RWPE2 (cell line): Measurements from ENCODE around the gene ESRP2.

Source experiments
- ATAC-seq: fragments of 200-7000 bp; cut with Tn5 transposase; 3 replicates; pipeline ENCODE4 v1.9.1; 2021; ENCODE audit warnings: low read depth
- DNase-seq: peaks from one replicate; pipeline ENCODE4 v3.0.0-alpha.2; 2020; ENCODE audit warnings: low spot score
- H3K27ac ChIP-seq: fragments of 450-650 bp; 2 replicates; pipeline ENCODE4 v1.5.1; 2017; ENCODE audit warnings: mild to moderate bottlenecking; ENCODE audit not compliant: poor library complexity, severe bottlenecking
- H3K27me3 ChIP-seq: fragments of 250-450 bp; sonication (Bioruptor Pico); 2 replicates; pipeline ENCODE4 v1.5.1; 2021; ENCODE audit warnings: mild to moderate bottlenecking, moderate library complexity; ENCODE audit not compliant: insufficient read depth, poor library complexity, severe bottlenecking
- H3K36me3 ChIP-seq: fragments of 250-450 bp; sonication (Bioruptor Pico); 2 replicates; pipeline ENCODE4 v1.5.1; 2020; ENCODE audit warnings: low read depth, mild to moderate bottlenecking, moderate library complexity
- H3K4me1 ChIP-seq: fragments of 250-450 bp; sonication (Bioruptor Pico); 2 replicates; pipeline ENCODE4 v1.5.1; 2021; ENCODE audit warnings: mild to moderate bottlenecking, moderate library complexity; ENCODE audit not compliant: insufficient read depth, poor library complexity, severe bottlenecking
- H3K4me3 ChIP-seq: fragments of 250-450 bp; sonication (Bioruptor Pico); 2 replicates; pipeline ENCODE4 v1.5.1; 2021; ENCODE audit warnings: mild to moderate bottlenecking, moderate library complexity; ENCODE audit not compliant: severe bottlenecking
- H3K9me3 ChIP-seq: fragments of 250-450 bp; sonication (Bioruptor Pico); 2 replicates; pipeline ENCODE4 v1.5.1; 2021; ENCODE audit warnings: mild to moderate bottlenecking, moderate library complexity; ENCODE audit not compliant: severe bottlenecking
- CTCF ChIP-seq: fragments of 450-650 bp; IDR thresholded peaks from one replicate; pipeline ENCODE4 v1.5.1; 2017; ENCODE audit warnings: mild to moderate bottlenecking, moderate library complexity; ENCODE audit not compliant: poor library complexity, severe bottlenecking

ESRP2 gene

DNA sequence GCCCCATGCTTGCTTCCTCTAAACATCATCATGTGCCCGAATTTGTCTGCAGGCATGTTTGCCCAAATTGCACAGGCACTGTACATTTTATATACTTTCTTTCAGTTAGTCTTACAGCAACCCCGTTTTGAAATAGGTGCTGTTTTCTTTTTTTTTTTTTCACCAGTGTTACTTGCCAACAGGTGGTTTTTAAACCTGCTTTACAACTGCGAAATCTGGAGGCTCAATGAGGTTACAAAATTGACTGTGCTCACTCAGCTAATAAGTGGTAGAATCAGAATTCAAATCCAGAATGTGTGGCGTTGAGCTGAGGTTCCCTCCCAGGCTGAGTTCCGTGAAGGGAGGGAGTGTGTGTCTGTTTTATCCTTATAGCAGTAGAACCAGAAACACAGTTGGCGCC is 15.0 kb upstream of the ESRP2 start:
- Histone ChIP-seq H3K27me3 (no peaks in the 10 kb centered on the region), H3K4me3 (no peak overlapping the region), H3K27ac (no peak overlapping the region), H3K36me3 (peaks cover 33% of the 10 kb centered on the region), H3K9me3 (no peaks in the 10 kb centered on the region), H3K4me1 (peaks cover 3% of the 10 kb centered on the region)
- DNase-seq (no peak), ATAC-seq (no peak)
- no peak for TF ChIP-seq CTCF

- H3K36me3 ChIP-seq = peaks cover 17% of the 10 kb centered on the region
- DNase-seq (no peak), ATAC-seq (no peak)
Measured at GRCh38 chr16:68249371-68249770, 13.4 kb upstream of the ESRP2 start.

DNA sequence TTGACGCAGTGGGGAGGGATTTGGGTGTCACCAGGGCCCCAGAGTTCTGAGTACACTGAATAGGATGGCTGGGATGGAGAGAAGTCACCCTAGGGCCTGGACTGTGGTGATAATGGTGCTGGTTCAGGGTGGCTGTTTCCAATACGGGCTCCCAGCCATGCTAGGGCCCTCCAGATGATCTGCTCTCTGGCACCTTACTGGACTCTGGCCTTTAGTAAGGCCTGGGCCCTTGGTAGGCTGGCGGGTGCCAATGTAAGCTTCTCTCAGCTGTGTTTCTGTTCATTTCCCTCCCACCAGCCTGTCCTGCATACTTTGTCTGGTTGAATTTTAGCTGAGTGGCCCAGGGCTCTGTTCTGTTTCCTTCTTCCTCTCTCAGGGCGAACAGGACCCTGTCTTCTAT is 12.0 kb upstream of the ESRP2 start:
- Histone ChIP-seq H3K27ac (no peak overlapping the region), H3K4me1 (peaks cover 5% of the 10 kb centered on the region)

More at GRCh38 chr16:68249371-68249770, 13.4 kb upstream of the ESRP2 start:
- no peak for TF ChIP-seq CTCF
- Histone ChIP-seq H3K9me3 (no peaks in the 10 kb centered on the region), H3K4me3 (no peak overlapping the region), H3K4me1 (peaks cover 5% of the 10 kb centered on the region), H3K27me3 (no peaks in the 10 kb centered on the region), H3K27ac (no peak overlapping the region)

GRCh38 chr16:68247400-68247799 is 11.5 kb upstream of the ESRP2 start:
- Histone ChIP-seq H3K36me3 (peaks cover 15% of the 10 kb centered on the region; the same call in 1 of the 2 replicates), H3K4me1 (peaks cover 5% of the 10 kb centered on the region), H3K9me3 (no peaks in the 10 kb centered on the region), H3K27ac (no peak overlapping the region), H3K4me3 (no peak overlapping the region), H3K27me3 (no peaks in the 10 kb centered on the region)
- no peak for TF ChIP-seq CTCF
- DNase-seq (no peak), ATAC-seq (no peak)

More for the DNA sequence above, 12.0 kb upstream of the ESRP2 start:
- Histone ChIP-seq H3K4me3 (no peak overlapping the region), H3K36me3 (peaks cover 15% of the 10 kb centered on the region; the same call in 1 of the 2 replicates), H3K9me3 (no peaks in the 10 kb centered on the region), H3K27me3 (no peaks in the 10 kb centered on the region)
- no peak for DNase-seq
- ATAC-seq = no peak
- TF ChIP-seq CTCF = no peak

- H3K4me1 ChIP-seq = peaks cover 5% of the 10 kb centered on the region
- no peak for DNase-seq
- H3K4me3 ChIP-seq = no peak overlapping the region
- no peak overlapping the region for H3K27ac ChIP-seq
- no peaks in the 10 kb centered on the region for H3K27me3 ChIP-seq
- H3K9me3 ChIP-seq = no peaks in the 10 kb centered on the region
- H3K36me3 ChIP-seq = peaks cover 15% of the 10 kb centered on the region; the same call in 1 of the 2 replicates
- ATAC-seq = no peak
- TF ChIP-seq CTCF = no peak
Measured at GRCh38 chr16:68246666-68247065, 10.7 kb upstream of the ESRP2 start.
